Activated CD8-positive, alpha-beta memory T cell treated with anti-CD3 and anti-CD28 coated beads, Interleukin-2, amount 50 U/mL, for 1 hour (primary cell): Measurements from ENCODE around the gene PNKP.

Experiments
- DNase-seq: peaks from one replicate; pipeline ENCODE4 v3.0.0-alpha.2; 2020; ENCODE audit errors: extremely low read depth

Gene PNKP

DNA sequence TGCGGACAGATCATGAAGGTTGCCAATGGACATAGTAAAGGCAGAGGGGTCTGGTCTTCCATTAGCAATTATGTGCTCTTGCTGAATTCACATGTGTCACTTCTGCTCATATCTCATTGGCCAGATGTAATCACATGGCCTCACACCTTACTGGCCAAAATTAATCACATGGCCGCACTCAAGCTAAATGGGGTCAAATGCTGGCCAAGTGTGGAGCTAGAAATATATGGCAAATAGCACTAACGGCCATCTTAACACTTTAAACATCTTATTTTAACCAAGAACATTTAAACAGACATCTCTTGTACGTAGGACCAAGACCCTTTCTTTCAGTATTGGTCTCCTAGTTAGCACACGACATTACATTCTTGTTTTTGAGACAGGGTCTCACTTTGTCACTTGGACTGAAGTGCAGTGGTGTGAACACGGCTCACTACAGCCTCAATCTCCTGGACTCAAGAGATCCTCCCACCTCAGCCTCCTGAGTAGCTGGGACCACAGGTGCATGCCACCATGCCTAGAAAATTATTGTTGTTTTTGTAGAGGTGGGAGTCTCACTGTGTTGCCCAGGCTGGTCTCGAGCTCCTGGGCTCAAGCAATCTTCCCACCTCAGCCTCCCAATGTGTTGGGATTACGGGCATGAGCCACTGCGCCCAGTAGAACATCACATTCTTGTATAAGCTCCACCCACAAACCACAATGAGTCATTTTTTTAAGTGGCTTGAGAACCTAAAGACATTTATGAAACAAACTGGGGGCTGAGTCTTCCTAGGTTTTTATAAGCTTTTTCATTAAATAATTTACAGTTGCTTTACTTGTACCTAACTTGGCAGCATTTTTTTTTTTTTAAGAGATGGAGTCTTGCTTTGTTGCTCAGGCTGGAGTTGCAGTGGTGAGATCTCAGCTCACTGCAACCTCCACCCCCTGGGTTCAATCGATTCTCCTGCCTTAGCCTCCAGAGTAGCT lies 19.4 kb downstream of the PNKP start:
- DNase-seq: no peak

DNA sequence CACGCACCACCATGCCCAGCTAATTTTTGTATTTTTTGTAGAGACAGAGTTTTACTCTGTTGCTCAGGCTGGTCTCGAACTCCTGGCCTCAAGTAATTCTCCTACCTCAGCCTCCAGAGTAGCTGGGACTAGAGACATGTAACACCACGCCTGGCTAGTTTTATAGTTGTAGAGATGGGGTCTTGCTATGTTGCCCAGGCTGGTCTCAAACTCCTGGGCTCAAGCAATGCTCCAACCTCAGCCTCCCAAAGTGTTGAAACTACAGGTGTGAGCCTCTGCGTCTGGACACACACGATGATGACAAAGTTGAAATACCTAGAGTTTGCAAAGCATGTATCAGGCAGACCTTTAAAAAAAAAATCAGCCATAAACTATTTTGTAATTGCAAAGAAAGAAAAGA lies 21.0 kb downstream of the PNKP start:
- DNase-seq: no peak

- DNase-seq: no peak
Observed at GRCh38 chr19:49845414-49845813, 22.0 kb downstream of the PNKP start.

GRCh38 chr19:49844138-49845095 lies 23.0 kb downstream of the PNKP start:
- DNase-seq: no peak

DNA sequence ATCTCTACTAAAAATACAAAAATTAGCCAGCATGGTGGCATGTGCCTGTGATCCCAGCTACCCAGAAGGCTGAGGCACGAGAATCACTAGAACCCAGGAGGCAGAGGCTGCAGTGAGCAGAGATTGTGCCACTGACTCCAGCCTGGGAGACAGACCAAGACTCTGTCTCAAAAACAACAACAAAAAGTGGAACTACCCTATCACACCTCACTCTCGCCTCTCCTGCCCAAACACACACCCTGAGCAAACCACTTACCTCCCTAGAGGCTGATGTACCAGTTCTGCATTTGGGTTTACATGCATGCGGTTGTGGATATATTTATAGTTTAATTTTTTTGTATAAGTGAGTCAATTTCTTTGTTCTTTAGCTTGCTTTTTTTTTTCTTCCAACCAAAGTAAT lies 24.1 kb downstream of the PNKP start:
- DNase-seq: no peak

DNA sequence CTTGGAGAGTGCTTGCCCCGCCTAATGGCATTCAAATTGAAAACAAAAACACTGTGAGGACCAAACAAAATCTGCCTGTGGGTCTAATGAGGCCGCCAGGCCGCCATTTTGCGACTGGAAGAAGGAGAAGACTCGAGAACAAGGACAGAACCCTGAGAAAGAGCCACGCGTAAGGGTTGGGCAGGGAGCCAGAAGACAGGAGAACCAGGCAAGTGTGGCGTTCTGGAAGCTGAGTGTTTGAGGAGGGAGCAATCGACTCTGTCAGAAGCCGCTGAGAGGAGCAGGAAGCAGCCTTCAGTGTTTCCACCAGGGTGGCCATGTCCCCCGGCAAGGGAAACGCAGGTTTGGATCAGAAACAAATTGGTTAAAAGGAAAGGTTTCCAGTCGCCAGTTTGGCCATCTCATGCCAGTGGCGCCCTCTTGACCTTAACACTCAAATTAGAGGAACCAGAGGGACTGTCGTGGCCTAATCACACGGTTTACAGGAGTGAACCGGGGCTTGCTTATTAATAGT lies 26.6 kb downstream of the PNKP start:
- DNase-seq: no peak

- DNase-seq: no peak
Observed at GRCh38 chr19:49840321-49840720, 27.1 kb downstream of the PNKP start.

GRCh38 chr19:49839713-49840112 lies 27.7 kb downstream of the PNKP start:
- DNase-seq: no peak

- no peak for DNase-seq
Observed at GRCh38 chr19:49838885-49839588, 28.3 kb downstream of the PNKP start.

GRCh38 chr19:49837425-49837824 lies 30.0 kb downstream of the PNKP start:
- DNase-seq: no peak

DNA sequence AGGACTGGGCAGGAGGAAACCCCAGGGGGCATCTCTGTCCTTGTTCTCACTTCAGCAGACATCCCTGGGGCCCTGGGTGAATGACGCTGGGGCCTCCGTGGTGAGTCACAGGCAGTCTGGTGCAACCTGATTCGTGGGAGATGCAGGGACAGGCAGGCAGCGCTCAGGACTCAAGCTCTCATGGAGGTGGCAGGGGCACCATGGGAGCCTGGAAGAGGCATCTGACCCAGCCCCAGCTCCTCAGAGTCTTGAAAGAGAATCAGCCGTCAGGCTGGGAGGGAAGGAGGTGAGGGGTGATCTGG lies 30.4 kb downstream of the PNKP start:
- DNase-seq: no peak

DNA sequence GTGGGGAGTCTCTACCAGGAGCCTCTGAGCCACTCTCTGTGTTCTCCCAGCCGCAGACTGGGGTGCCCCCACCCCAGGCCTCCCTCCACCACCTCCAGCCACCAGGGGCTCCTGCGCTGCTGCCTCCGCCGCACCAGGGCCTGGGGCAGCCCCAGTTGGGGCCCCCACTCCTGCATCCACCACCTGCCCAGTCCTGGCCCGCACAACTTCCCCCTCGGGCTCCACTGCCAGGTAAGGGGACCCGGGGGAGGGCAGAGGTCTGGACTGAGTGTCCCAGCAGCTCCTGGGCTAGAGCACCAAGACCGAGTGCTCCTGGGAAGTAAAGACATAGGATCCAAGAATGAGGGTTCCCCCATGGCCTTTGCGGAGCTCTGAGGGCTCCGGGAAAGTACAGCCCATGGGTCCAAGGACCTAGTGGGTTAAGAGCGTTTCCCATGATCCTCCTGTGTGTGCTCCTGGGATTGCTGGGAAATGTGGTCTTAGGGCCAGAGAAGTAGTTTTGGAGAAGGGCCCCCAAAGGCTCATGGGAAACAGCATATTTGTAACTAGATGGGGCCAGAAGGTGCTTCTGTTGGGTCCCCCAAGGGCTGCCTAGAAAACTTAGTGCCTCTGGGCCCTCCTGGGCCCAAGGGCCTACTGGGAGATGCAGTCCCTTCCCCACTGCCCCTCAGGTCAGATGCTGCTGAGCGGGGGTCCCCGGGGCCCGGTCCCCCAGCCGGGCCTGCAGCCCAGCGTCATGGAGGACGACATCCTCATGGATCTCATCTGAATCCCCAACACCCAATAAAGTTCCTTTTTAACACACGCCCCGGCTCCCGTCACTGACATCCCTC lies 31.0 kb downstream of the PNKP start:
- DNase-seq: no peak

- DNase-seq: no peak
Observed at GRCh38 chr19:49835562-49835961, 31.8 kb downstream of the PNKP start.

DNA sequence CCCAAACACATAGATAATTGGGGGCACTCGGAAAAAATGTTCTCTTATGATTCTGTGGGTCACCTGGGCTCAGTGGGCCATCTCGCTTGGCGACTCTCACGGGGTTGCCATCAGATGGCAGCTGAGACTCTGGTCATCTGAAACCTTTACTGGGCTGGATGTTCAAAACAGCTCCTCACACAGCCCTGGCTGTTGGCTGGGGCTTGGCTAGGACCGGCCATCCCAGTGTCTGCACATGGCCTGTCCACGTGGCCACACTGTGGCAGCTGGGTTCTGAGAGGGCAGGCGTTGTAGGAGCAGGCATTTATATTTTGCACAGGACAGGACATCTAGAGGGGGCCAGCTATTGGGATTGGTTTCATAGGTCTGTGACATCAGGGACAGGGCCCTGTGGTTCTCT lies 33.8 kb downstream of the PNKP start:
- no peak for DNase-seq

GRCh38 chr19:49832556-49832955 lies 34.8 kb downstream of the PNKP start:
- DNase-seq: no peak

DNA sequence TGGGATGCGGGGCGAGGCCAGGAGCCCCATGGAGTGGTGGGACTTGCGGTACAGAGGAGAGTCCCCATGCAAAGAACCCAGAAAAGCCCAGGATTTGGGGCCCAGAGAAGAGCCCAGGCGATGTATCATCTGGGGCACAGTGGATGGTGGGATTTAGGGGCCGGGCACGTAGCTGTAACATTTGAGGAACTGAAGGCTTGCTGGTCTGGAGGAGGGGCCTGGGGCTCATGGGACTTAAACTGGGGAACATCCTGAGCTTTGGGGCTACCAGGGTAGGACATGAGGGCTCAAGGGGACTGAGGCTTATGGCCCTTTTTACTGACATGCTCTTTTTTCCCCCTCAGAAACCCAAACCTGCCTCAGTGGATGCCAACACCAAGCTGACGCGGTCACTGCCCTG lies 35.8 kb downstream of the PNKP start:
- DNase-seq: no peak

DNA sequence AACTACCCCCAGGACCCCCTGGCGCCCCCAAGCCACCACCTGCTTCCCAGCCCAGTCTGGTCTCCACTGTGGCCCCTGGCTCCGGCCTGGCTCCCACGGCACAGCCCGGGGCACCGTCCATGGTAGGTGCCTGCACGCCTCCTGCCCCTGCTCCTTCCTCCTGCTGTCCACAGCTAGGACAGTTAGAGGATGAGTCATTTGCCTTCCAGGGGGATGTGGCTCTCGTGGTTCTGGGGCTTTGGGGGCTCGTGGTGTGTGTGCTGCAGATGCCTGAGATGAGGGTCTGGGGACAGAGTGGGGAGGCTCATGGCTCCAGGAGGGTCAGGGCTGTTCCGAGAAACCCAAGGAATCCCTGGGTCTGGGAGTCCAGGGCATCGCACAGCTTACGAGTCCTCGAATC lies 36.6 kb downstream of the PNKP start:
- no peak for DNase-seq

GRCh38 chr19:49829721-49830120 lies 37.7 kb downstream of the PNKP start:
- no peak for DNase-seq

DNA sequence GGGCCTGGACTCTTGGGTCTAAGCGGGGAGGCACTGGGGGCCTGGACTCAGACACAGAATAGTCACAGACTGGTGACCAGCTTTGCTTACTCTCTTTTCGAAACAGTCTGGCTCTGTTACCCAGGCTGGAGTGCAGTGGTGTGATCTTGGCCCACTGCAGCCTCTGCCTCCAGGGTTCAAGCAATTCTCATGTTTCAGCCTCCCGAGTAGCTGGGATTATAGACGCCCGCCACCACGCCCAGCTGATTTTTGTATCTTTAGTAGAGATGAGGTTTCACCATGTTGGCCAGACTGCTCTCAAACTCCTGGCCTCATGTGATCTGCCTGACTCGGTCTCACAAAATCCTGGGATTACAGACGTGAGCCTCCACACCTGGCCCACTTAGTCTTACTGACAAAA lies 38.2 kb downstream of the PNKP start:
- DNase-seq: no peak

DNA sequence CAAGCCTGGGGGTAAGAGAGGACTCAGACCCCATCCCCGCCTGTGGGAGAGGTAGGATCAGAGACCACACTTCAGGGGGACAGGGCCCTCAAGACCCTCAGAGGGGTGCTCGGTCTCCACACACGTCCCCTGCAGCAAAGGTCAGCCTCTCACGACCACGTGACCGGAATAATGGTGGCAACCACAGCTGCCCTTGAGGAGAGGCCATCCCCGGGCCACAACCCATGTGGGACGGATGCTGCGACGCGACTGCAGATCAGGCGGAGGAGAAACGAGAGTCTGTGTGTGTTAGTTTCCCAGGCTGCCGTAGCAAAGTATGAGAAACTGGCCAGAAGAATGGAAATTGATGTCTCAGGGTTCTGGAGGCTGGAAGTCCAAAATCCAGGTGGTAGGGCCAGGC lies 40.3 kb downstream of the PNKP start:
- no peak for DNase-seq

- DNase-seq: no peak
Observed at GRCh38 chr19:49824662-49825061, 42.7 kb downstream of the PNKP start.
